CD14-positive monocyte (primary cell): ENCODE measurements around the gene TAS2R39. TPM values are rescaled to one million over a fixed set of nuclear protein-coding genes. Genes with fewer than 3 reads are reported as not detected.

Experiments
- DNase-seq, 3 donors: peaks; one replicate each; pipeline ENCODE4 v3.0.0-alpha.2; 2011 to 2022
- H2AFZ ChIP-seq: 2 replicates; pipeline ENCODE4 v1.6.0; 2012; ENCODE audit warnings: mild to moderate bottlenecking, low read depth, low read length, inconsistent platforms; ENCODE audit not compliant: insufficient read depth, poor library complexity, severe bottlenecking
- H3K27ac ChIP-seq, 2 donors: 1 replicate in 1 of 2; 2 replicates in 1 of 2; pipeline ENCODE4 v1.5.1; 2012 to 2013; ENCODE audit warnings: low read length in 2 of 2, control low read depth in 1 of 2, inconsistent platforms in 1 of 2, low read depth in 1 of 2, mild to moderate bottlenecking in 1 of 2
- H3K27me3 ChIP-seq, 2 donors: one replicate each; pipeline versions ENCODE4 v1.6.0 to v1.6.1; 2011 to 2013; ENCODE audit warnings: low read length in 2 of 2; ENCODE audit not compliant: control insufficient read depth in 2 of 2, insufficient read depth in 2 of 2
- H3K36me3 ChIP-seq, 2 donors: replicated peaks in 1 of 2; 1 replicate in 1 of 2; 2 replicates in 1 of 2; pipeline versions ENCODE4 v1.5.1 to v1.6.1; 2012 to 2013; ENCODE audit warnings: low read length in 2 of 2, control low read depth in 1 of 2, inconsistent platforms in 1 of 2, mild to moderate bottlenecking in 1 of 2; ENCODE audit not compliant: insufficient read depth in 2 of 2, control insufficient read depth in 1 of 2
- H3K4me1 ChIP-seq, 2 donors: 1 replicate in 1 of 2; 2 replicates in 1 of 2; pipeline versions ENCODE4 v1.5.1 to v1.6.1; 2012 to 2013; ENCODE audit warnings: low read length in 2 of 2, control low read depth in 1 of 2, inconsistent platforms in 1 of 2, mild to moderate bottlenecking in 1 of 2, moderate library complexity in 1 of 2; ENCODE audit not compliant: insufficient read depth in 2 of 2, control insufficient read depth in 1 of 2
- H3K4me2 ChIP-seq: replicated peaks from 2 replicates; pipeline ENCODE3; 2012; ENCODE audit warnings: low read length, moderate library complexity, mild to moderate bottlenecking; ENCODE audit not compliant: poor library complexity, severe bottlenecking; ENCODE audit errors: extremely low read depth
- H3K4me3 ChIP-seq, 3 experiments: fragments of 200-600 bp in 1 of 3; sonication (generic) in 1 of 3; replicated peaks in 1 of 3; 1 replicate in 2 of 3; 2 replicates in 1 of 3; pipeline ENCODE4 v1.5.1; 2011 to 2013; ENCODE audit warnings: low read length in 3 of 3, mild to moderate bottlenecking in 3 of 3, control low read depth in 2 of 3, low read depth in 2 of 3, inconsistent platforms in 1 of 3, moderate library complexity in 1 of 3
- H3K79me2 ChIP-seq: 2 replicates; pipeline ENCODE4 v1.6.0; 2012; ENCODE audit warnings: mild to moderate bottlenecking, control low read depth, inconsistent platforms, low read length, moderate library complexity; ENCODE audit not compliant: insufficient read depth
- H3K9ac ChIP-seq: 2 replicates; pipeline ENCODE4 v1.6.0; 2017; ENCODE audit warnings: low read length, mild to moderate bottlenecking; ENCODE audit not compliant: insufficient read depth, poor library complexity, severe bottlenecking
- H3K9me3 ChIP-seq, 2 donors: replicated peaks in 1 of 2; 1 replicate in 1 of 2; 2 replicates in 1 of 2; pipeline versions ENCODE4 v1.5.1 to v1.6.1; 2012 to 2013; ENCODE audit warnings: low read length in 2 of 2, control low read depth in 1 of 2; ENCODE audit not compliant: control insufficient read depth in 1 of 2, insufficient read depth in 1 of 2
- H4K20me1 ChIP-seq: 2 replicates; pipeline ENCODE4 v1.6.0; 2012; ENCODE audit warnings: mild to moderate bottlenecking, low read length, control low read depth, moderate library complexity; ENCODE audit not compliant: insufficient read depth
- H3K27ac Mint-ChIP-seq, 7 donors: one replicate each; pipeline ENCODE4 v1.8.0; 2020; ENCODE audit warnings: mild to moderate bottlenecking in 7 of 7, mixed read lengths in 7 of 7, moderate library complexity in 6 of 7, inconsistent platforms in 2 of 7
- H3K27me3 Mint-ChIP-seq, 3 donors: one replicate each; pipeline ENCODE4 v1.8.0; 2021 to 2022; ENCODE audit warnings: low read depth in 3 of 3, mild to moderate bottlenecking in 3 of 3, mixed read lengths in 3 of 3, moderate library complexity in 3 of 3, inconsistent platforms in 1 of 3
- H3K36me3 Mint-ChIP-seq, 2 donors: one replicate each; pipeline ENCODE4 v1.8.0; 2020; ENCODE audit warnings: mixed read lengths in 2 of 2, inconsistent platforms in 1 of 2, mild to moderate bottlenecking in 1 of 2
- H3K4me1 Mint-ChIP-seq: one replicate; pipeline ENCODE4 v1.8.0; 2020; ENCODE audit warnings: mild to moderate bottlenecking, mixed read lengths
- H3K4me3 Mint-ChIP-seq, 2 donors: one replicate each; pipeline ENCODE4 v1.8.0; 2020; ENCODE audit warnings: mild to moderate bottlenecking in 2 of 2, mixed read lengths in 2 of 2, moderate library complexity in 1 of 2
- H3K9me3 Mint-ChIP-seq, 7 donors: one replicate each; pipeline ENCODE4 v1.8.0; 2020 to 2022; ENCODE audit warnings: mixed read lengths in 7 of 7, mild to moderate bottlenecking in 6 of 7, moderate library complexity in 6 of 7, inconsistent platforms in 2 of 7
- WGBS: methylation state at CpG from one replicate; pipeline ENCODE4 v1.1.5; 2013; ENCODE audit warnings: missing lambda C conversion rate; ENCODE audit not compliant: insufficient coverage; 5-methylcytosine and 5-hydroxymethylcytosine counted together
- intact Hi-C, 2 donors: fragments of 100-400 bp; cut with micrococcal nuclease; formaldehyde crosslinking; loops; one replicate each; pipeline versions ENCODE4 v1.15.0 to v1.15.1; 2023
- polyA plus RNA-seq, 3 donors: library from polyadenylated mRNA; depleted of rRNA in 1 of 3; unstranded in 2 of 3; stranded (reverse) in 1 of 3; fragments of 300-500 nt in 2 of 3; fragments of >200 nt in 1 of 3; fragmentation: Illumina TruSeq in 2 of 3; gene quantifications; 1 replicate in 2 of 3; 2 replicates in 1 of 3; pipeline ENCODE4 v1.2.3, GENCODE V29; 2012 to 2021
- TF ChIP-seq, protein P1 (sequence below): fragments of 200-600 bp; IDR thresholded peaks from one replicate; pipeline ENCODE4 v1.8.0; 2022; ENCODE audit warnings: antibody characterized with exemption, mild to moderate bottlenecking

TAS2R39 gene
- polyA plus RNA-seq, 3 donors = not detected

DNA sequence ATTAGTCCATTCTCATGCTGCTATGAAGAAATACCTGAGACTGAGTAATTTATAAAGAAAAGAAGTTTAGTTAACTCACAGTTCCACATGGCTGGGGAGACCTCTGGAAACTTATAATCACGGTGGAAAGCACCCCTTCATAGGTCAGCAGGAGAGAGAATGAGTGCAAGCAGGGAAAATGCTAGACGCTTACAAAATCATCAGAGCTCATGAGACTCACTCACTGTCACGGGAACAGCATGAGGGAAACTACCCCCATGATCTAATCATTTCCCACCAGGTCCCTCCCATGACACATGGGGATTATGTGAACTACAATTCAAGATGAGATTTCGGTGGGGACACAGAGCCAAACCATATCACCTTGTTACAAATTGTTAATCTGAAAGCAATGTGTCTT is 15.8 kb downstream of the TAS2R39 start:
- Histone ChIP-seq H3K79me2 (no peaks in the 10 kb centered on the region), H3K9me3 (no peaks in the 10 kb centered on the region), H3K4me1 (no peaks in the 10 kb centered on the region), H3K4me3 (no peak overlapping the region), H3K4me2 (no peak overlapping the region), H4K20me1 (no peaks in the 10 kb centered on the region), H3K9ac (no peak overlapping the region), H3K27me3 (no peaks in the 10 kb centered on the region), H3K27ac (no peak overlapping the region), H3K36me3 (no peaks in the 10 kb centered on the region), H2AFZ (no peak overlapping the region)
- peaks cover 4% of the 10 kb centered on the region for H3K4me1 Mint-ChIP-seq
- peaks cover 0 to 8% of the 10 kb centered on the region in 2 donors for H3K36me3 Mint-ChIP-seq
- no peak overlapping the region for H3K27ac Mint-ChIP-seq
- no peaks in the 10 kb centered on the region for H3K27me3 Mint-ChIP-seq
- intact Hi-C loops = no loop called here
- no CpG with 5 or more reads among the region's 4 CpGs for WGBS
- peaks cover 7 to 18% (median 12%) of the 10 kb centered on the region in 7 donors for H3K9me3 Mint-ChIP-seq
- DNase-seq = no peak
- H3K4me3 Mint-ChIP-seq = no peak overlapping the region
- TF ChIP-seq, protein P1, sequence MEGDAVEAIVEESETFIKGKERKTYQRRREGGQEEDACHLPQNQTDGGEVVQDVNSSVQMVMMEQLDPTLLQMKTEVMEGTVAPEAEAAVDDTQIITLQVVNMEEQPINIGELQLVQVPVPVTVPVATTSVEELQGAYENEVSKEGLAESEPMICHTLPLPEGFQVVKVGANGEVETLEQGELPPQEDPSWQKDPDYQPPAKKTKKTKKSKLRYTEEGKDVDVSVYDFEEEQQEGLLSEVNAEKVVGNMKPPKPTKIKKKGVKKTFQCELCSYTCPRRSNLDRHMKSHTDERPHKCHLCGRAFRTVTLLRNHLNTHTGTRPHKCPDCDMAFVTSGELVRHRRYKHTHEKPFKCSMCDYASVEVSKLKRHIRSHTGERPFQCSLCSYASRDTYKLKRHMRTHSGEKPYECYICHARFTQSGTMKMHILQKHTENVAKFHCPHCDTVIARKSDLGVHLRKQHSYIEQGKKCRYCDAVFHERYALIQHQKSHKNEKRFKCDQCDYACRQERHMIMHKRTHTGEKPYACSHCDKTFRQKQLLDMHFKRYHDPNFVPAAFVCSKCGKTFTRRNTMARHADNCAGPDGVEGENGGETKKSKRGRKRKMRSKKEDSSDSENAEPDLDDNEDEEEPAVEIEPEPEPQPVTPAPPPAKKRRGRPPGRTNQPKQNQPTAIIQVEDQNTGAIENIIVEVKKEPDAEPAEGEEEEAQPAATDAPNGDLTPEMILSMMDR = no peak

DNA sequence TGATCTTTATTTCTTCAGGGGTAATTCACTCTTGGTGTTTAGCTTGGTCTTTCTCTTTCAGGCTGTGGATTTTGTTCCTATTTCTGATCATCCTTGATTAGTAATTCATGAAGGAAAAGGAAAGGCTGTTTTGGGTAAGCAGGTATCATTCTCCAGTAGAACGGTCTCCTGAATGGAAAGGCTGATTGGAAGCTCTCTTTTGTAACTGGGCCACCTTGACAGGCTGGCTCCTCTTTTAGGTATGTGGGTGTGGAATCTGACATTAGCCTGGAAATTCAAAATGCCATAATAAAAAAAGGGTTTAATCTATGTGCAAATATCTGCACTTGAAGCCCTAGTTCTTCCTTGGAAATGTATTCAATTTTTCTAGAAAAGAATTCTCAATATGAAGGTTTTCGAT is 18.9 kb downstream of the TAS2R39 start:
- H3K36me3 ChIP-seq = no peaks in the 10 kb centered on the region
- Mint-ChIP-seq H3K36me3 (peaks cover 5% of the 10 kb centered on the region in 2 donors), H3K27me3 (no peaks in the 10 kb centered on the region), H3K4me3 (no peak overlapping the region), H3K4me1 (peaks cover 26% of the 10 kb centered on the region), H3K27ac (no peak overlapping the region), H3K9me3 (peaks cover 7 to 16% (median 11%) of the 10 kb centered on the region in 7 donors)
- no peaks in the 10 kb centered on the region for H4K20me1 ChIP-seq
- H3K27me3 ChIP-seq = no peaks in the 10 kb centered on the region
- H3K4me2 ChIP-seq = no peak overlapping the region
- no peak overlapping the region for H3K4me3 ChIP-seq
- H3K9me3 ChIP-seq = no peaks in the 10 kb centered on the region
- intact Hi-C loops = loop anchor here in 1 of 2 donors (5.0 kb wide), 1 partner anchor 75 kb away; no protein-coding TSS in a partner anchor
- H3K27ac ChIP-seq = no peak overlapping the region
- 100% methylated on average over 2 of the region's 2 CpGs for WGBS
- no peak for DNase-seq
- H3K79me2 ChIP-seq = no peaks in the 10 kb centered on the region
- H3K4me1 ChIP-seq = peaks cover 16 to 17% of the 10 kb centered on the region in 2 donors
- TF ChIP-seq, protein P1 = no peak
- H2AFZ ChIP-seq = no peak overlapping the region
- H3K9ac ChIP-seq = no peak overlapping the region
